PC-3 (cell line): ENCODE data around the gene CDCA4. TPM values are rescaled to one million over a fixed set of nuclear protein-coding genes. Genes with fewer than 3 reads are reported as not detected.

Experiments used
- ATAC-seq: fragments of 200-7000 bp; cut with Tn5 transposase; 2 replicates; pipeline ENCODE4 v1.9.1; 2020; ENCODE audit warnings: mild to moderate bottlenecking, moderate library complexity
- BruUV-seq: library from RNA; stranded (reverse); fragments of 400-500 nt; replicated peaks from 2 replicates; lab custom pipeline; 2021; lab: Mats Ljungman, UMichigan
- CTCF ChIA-PET: fragments of 300-600 bp; sonication (Branson Sonifier 250); formaldehyde crosslinking; loops from one replicate; lab custom pipeline; 2022; ENCODE audit warnings: antibody characterized with exemption; lab: Charles Lee
- POLR2A ChIA-PET: fragments of 300-600 bp; sonication (Branson Sonifier 250); formaldehyde crosslinking; loops from one replicate; lab custom pipeline; 2022; ENCODE audit warnings: antibody characterized with exemption; ENCODE audit not compliant: unreplicated experiment; lab: Charles Lee
- DNase-seq: peaks from one replicate; pipeline ENCODE4 v3.0.0-alpha.2; 2015
- H2AFZ ChIP-seq: fragments of 300-600 bp; sonication (generic); 2 replicates; pipeline ENCODE4 v1.6.0; 2016; ENCODE audit warnings: antibody characterized with exemption, low read length
- H3F3A ChIP-seq: fragments of 300-600 bp; sonication (generic); one replicate; pipeline ENCODE4 v1.6.0; 2017; ENCODE audit warnings: antibody characterized with exemption, low read length, control low read depth, mild to moderate bottlenecking; ENCODE audit not compliant: unreplicated experiment
- H3K27ac ChIP-seq: fragments of 300-600 bp; sonication (generic); 2 replicates; pipeline ENCODE4 v1.5.1; 2016; ENCODE audit warnings: mild to moderate bottlenecking, low read length
- H3K27me3 ChIP-seq: fragments of 300-600 bp; sonication (generic); 2 replicates; pipeline ENCODE4 v1.6.1; 2016; ENCODE audit warnings: low read length, mixed read lengths
- H3K36me3 ChIP-seq: fragments of 300-600 bp; sonication (generic); 2 replicates; pipeline ENCODE4 v1.6.1; 2016; ENCODE audit warnings: low read depth, mixed run types, low read length, mixed read lengths
- H3K4me1 ChIP-seq: fragments of 300-600 bp; sonication (generic); 2 replicates; pipeline ENCODE4 v1.5.1; 2016; ENCODE audit warnings: low read length; ENCODE audit not compliant: insufficient read depth
- H3K4me2 ChIP-seq: fragments of 300-600 bp; sonication (generic); 2 replicates; pipeline ENCODE4 v1.6.0; 2016; ENCODE audit warnings: low read length
- H3K4me3 ChIP-seq: fragments of 300-600 bp; sonication (generic); 2 replicates; pipeline ENCODE4 v1.5.1; 2016; ENCODE audit warnings: mild to moderate bottlenecking, low read length, mixed read lengths
- H3K79me2 ChIP-seq: fragments of 300-600 bp; sonication (generic); 2 replicates; pipeline ENCODE4 v1.6.1; 2017; ENCODE audit warnings: low read length, mixed read lengths
- H3K9ac ChIP-seq: fragments of 300-600 bp; sonication (generic); 2 replicates; pipeline ENCODE4 v1.6.0; 2016; ENCODE audit warnings: mild to moderate bottlenecking, low read length
- H3K9me2 ChIP-seq: fragments of 300-600 bp; sonication (generic); replicated peaks from 2 replicates; pipeline ENCODE4 v1.6.1; 2016; ENCODE audit warnings: mixed run types, low read length, mixed read lengths
- H3K9me3 ChIP-seq: fragments of 300-600 bp; sonication (generic); 2 replicates; pipeline ENCODE4 v1.6.1; 2016; ENCODE audit warnings: low read length, mixed read lengths
- H4K20me1 ChIP-seq: fragments of 300-600 bp; sonication (generic); 2 replicates; pipeline ENCODE4 v1.6.1; 2016; ENCODE audit warnings: low read length, mixed read lengths
- CTCF ChIP-seq: fragments of 300-600 bp; sonication (generic); conservative IDR thresholded peaks from 2 replicates; pipeline ENCODE4 v1.5.1; 2017; ENCODE audit warnings: antibody characterized with exemption, low read depth, mild to moderate bottlenecking, low read length
- EZH2 ChIP-seq: fragments of 300-600 bp; sonication (generic); IDR thresholded peaks from one replicate; pipeline ENCODE4 v1.6.1; 2017; ENCODE audit warnings: antibody characterized with exemption, mild to moderate bottlenecking, low read length; ENCODE audit not compliant: unreplicated experiment
- EZH2phosphoT487 ChIP-seq: fragments of 300-600 bp; sonication (generic); IDR thresholded peaks from 2 replicates; pipeline ENCODE4 v1.6.1; 2018; ENCODE audit warnings: mild to moderate bottlenecking, antibody characterized with exemption, low read length, borderline replicate concordance
- intact Hi-C: fragments of 100-400 bp; cut with micrococcal nuclease; formaldehyde crosslinking; loops from 2 replicates; pipeline ENCODE4 v1.9.0; 2023
- total RNA-seq: library from RNA; depleted of rRNA; stranded (reverse); fragments of >200 nt; gene quantifications from 2 replicates; pipeline ENCODE4 v1.2.3, GENCODE V29; 2014

Gene CDCA4
- total RNA-seq, 1 experiment from 2014 or later = 113 TPM

- BruUV-seq = no TSS peak
- Histone ChIP-seq H4K20me1 (no peaks in the 10 kb centered on the region), H3K4me2 (peak overlapping the region; percentile 87), H3K9me2 (no peaks in the 10 kb centered on the region), H3K4me3 (peak overlapping the region; percentile 49), H3K79me2 (peaks cover 30% of the 10 kb centered on the region), H3K9ac (no peak overlapping the region), H3F3A (no peaks in the 10 kb centered on the region), H3K27ac (no peak overlapping the region), H3K9me3 (no peaks in the 10 kb centered on the region), H3K27me3 (no peaks in the 10 kb centered on the region), H2AFZ (peak overlapping the region; percentile 65), H3K4me1 (peaks cover 48% of the 10 kb centered on the region), H3K36me3 (no peaks in the 10 kb centered on the region)
- DNase-seq (no peak), ATAC-seq (no peak)
- intact Hi-C loops = no loop called here
- CTCF ChIA-PET = no interaction called here
- TF ChIP-seq EZH2phosphoT487 (no peak), EZH2 (no peak), CTCF (no peak)
- POLR2A ChIA-PET = interaction anchor here (0.5 to 0.7 kb wide), 4 partner anchors 10 to 42 kb away, joined by 3 to 5 read pairs (median 4); no protein-coding TSS in a partner anchor
Observed at GRCh38 chr14:104978746-104979691, 41.9 kb downstream of the CDCA4 start.

DNA sequence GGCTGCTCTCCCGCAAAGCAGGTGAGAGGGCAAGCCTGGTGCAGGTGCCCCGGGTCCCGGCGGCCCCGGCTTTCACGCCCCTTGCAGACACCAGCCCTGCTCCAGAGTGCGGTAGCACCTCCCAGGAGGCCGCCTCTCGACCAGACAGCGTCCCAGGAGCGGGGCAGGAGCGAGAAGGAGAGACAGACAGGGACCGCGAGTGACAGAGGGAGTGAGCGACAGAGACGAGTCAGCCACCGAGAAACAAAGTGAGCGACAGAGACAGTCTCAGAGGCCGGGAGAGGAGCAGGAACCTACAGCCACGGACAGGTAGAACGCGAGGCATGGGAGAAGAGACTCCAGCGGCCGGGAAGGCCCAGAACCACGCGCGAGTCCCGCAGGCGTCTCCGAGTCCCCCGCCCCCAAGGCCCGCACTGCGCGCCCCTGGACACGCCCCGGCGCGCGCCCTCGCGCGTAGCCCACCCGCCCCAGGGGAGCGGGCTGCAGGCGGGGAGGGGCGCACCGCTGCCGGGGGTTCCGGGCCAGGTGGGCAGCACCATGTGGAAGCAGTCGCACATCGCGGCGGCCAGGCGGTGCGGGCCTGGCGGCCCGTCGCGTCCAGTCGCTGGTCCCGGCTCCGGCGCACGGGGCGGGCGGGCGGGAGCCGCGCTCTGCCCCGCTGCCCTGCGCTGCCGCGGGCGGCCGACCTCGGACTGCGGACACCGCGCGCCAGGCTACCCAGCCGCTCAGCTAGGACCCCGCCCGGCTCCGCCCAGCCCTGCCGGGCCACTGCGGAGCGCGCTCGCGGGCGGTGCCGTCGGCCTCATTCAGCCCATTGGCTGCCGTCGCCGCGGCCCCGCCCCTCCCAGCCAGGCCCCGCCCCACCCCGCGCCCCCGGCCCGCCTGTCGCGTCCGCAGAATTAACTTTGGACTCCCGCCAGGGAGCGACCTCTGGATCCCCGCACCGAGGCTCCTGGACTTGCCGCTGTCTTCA is 42.9 kb downstream of the CDCA4 start, which contains the start of gene AHNAK2:
Gene AHNAK2, minus strand, starts transcription at position 694 of the 973 bp plus-strand sequence. Its CDS starts 137 bp downstream, at position 557.
- Histone ChIP-seq H3K79me2 (peaks cover 30% of the 10 kb centered on the region), H3K27ac (no peak within 1 kb of the TSS), H3K4me2 (peak within 1 kb of the TSS; percentile 95), H3K9me3 (no peaks in the 10 kb centered on the region), H4K20me1 (no peaks in the 10 kb centered on the region), H2AFZ (peak within 1 kb of the TSS; percentile 65), H3K36me3 (no peaks in the 10 kb centered on the region), H3K9ac (peak within 1 kb of the TSS; percentile 71), H3K4me1 (peaks cover 57% of the 10 kb centered on the region), H3F3A (no peaks in the 10 kb centered on the region), H3K4me3 (peak within 1 kb of the TSS; percentile 97), H3K27me3 (no peaks in the 10 kb centered on the region), H3K9me2 (no peaks in the 10 kb centered on the region)
- peak; percentile 92 for DNase-seq
- intact Hi-C loops = no loop called here
- peak; percentile 50 for ATAC-seq
- TF ChIP-seq CTCF (no peak), EZH2 (no peak), EZH2phosphoT487 (no peak)
- ChIA-PET CTCF (no interaction called here), POLR2A (interaction anchor here (0.6 to 0.7 kb wide), 3 partner anchors 9 to 41 kb away, joined by 3 to 4 read pairs (median 3); no protein-coding TSS in a partner anchor)
- BruUV-seq = TSS peak; percentile 31
